ENCODE results near the gene ABCA9.
"Not testable (repeated sequence)": the region's sequence is repeated elsewhere in the genome, so short reads cannot be mapped to it uniquely, and the experiment has no call there.

The ABCA9 gene

DNA sequence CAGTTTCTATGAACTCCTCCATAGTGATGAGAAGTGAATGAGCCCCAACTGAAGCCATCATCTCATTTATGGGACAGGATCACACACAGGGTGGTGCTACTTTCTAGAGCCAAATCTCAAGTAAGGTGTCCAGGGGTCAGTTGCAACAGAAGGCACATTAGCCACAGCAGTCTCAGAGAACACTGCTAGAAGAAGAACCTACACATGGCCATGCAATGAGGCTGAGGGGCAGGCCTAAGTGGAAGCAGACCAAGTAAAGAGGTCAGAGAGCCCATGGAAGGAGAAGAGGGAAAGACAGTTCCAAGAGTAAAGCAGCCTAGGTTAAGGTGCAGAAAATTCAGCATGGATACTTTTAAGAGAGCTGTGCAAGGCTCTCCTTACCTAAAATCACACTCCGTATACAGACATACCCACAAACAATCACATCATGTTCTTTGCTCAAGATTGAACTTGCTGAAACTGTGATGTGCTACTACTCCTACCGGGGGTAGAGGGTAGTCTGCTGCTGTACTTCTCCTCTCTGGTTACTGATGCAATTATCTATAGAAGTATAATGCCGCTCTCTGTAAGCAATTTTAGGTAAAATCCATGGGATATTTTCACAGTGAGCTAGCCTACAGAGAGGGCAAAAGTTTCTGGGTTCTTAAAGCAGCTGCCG lies 107.3 kb downstream of the ABCA9 start:
- TF ChIP-seq, protein P1, sequence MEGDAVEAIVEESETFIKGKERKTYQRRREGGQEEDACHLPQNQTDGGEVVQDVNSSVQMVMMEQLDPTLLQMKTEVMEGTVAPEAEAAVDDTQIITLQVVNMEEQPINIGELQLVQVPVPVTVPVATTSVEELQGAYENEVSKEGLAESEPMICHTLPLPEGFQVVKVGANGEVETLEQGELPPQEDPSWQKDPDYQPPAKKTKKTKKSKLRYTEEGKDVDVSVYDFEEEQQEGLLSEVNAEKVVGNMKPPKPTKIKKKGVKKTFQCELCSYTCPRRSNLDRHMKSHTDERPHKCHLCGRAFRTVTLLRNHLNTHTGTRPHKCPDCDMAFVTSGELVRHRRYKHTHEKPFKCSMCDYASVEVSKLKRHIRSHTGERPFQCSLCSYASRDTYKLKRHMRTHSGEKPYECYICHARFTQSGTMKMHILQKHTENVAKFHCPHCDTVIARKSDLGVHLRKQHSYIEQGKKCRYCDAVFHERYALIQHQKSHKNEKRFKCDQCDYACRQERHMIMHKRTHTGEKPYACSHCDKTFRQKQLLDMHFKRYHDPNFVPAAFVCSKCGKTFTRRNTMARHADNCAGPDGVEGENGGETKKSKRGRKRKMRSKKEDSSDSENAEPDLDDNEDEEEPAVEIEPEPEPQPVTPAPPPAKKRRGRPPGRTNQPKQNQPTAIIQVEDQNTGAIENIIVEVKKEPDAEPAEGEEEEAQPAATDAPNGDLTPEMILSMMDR (IDR thresholded peaks at IDR 0.05; ENCODE audit: control insufficient read depth, extremely low read depth, insufficient read depth): no peak
- no peak for DNase-seq (ENCODE audit: low read depth)
- no peak overlapping the region for H3K4me3 ChIP-seq (ENCODE audit: low read depth, low read length)

DNA sequence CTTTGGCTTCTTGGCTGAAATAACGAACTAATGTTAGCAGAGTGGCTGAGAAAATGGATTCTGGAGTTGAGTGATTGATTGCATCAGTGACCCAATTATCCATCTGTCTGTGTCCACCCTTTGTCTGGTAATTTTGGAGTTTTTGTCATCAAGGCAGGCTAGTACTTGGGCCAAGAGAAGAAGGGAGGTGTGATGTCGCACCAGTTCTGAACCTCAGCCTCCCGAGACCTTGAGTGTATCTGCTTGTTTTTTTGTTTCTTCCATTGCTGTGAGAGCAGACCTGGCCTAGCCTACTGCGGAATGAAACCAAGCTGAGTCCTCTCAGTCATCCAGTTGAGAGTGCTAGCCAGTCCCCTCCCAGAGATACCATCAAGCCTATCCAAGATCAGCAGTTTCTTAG lies 110.0 kb downstream of the ABCA9 start:
- TF ChIP-seq, protein P1 (IDR thresholded peaks at IDR 0.05; ENCODE audit: control insufficient read depth, extremely low read depth, insufficient read depth): no peak
- no peak overlapping the region for H3K4me3 ChIP-seq (ENCODE audit: low read depth, low read length)
- DNase-seq (ENCODE audit: low read depth): no peak

DNA sequence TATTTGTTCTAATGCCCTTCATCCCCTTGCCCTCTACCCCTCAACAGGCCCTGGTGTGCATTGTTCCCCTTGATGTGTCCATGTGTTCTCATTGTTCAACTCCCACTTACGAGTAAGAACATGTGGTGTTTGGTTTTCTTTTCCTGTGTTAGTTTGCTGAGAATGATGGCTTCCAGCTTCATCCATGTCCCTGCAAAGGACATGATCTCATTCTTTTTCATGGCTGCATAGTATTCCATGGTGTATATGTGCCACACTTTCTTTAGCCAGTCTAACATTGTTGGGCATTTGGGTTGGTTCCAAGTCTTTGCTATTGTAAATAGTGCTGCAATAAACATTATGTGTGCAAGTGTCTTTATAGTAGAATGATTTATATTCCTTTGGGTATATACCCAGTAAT lies 112.9 kb downstream of the ABCA9 start:
- not testable (repeated sequence) for DNase-seq (ENCODE audit: low read depth)

DNA sequence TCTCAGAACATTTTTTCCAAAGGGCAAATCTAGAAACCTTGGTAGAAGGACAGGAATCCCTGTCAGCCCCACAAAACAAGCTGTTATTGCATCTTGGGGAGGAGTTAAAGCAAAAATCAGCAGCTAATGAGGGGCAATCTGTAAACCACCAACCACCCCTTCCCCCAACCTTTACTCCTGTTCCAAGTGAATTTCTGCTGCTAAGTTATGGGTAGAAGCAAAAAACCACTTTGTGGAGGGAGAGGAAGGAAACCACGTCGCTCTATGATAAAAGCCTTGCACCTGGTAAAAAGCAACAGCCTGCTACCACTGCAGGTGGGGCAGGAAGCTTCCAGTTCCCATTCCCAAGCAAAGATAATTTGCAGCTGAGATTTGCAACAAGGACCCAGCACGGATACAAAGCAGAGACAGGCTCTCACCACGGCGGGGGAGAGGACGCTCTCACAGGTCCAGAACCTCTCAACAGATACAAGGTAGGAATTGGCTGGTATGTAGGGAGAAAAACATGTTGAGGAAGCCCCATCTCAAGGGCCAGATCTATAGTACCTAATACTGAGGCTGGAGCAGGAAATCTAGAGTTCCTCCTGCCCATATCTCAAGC lies 116.2 kb downstream of the ABCA9 start:
- DNase-seq (ENCODE audit: low read depth): no peak
- H3K4me3 ChIP-seq (ENCODE audit: low read depth, low read length): no peak overlapping the region
- TF ChIP-seq, protein P1 (IDR thresholded peaks at IDR 0.05; ENCODE audit: control insufficient read depth, extremely low read depth, insufficient read depth): no peak

More for the DNA sequence above, 112.9 kb downstream of the ABCA9 start:
- H3K4me3 ChIP-seq (ENCODE audit: low read depth, low read length): not testable (repeated sequence)

DNA sequence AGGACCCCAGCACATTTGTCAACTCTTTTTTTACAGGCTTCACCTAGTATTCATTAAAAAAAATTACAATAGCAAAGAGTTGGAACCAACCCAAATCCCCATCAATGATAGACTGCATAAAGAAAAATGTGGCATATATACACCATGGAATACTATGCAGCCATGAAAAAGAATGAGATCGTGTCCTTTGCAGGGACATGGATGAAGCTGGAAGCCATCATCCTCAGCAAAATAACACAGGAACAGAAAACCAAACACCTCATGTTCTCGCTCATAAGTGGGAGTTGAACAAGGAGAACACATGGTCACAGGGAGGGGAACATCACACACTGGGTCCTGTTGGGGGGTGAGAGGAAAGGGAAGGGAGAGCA lies 116.9 kb downstream of the ABCA9 start:
- H3K4me3 ChIP-seq (ENCODE audit: low read depth, low read length); DNase-seq (ENCODE audit: low read depth): not testable (repeated sequence)

DNA sequence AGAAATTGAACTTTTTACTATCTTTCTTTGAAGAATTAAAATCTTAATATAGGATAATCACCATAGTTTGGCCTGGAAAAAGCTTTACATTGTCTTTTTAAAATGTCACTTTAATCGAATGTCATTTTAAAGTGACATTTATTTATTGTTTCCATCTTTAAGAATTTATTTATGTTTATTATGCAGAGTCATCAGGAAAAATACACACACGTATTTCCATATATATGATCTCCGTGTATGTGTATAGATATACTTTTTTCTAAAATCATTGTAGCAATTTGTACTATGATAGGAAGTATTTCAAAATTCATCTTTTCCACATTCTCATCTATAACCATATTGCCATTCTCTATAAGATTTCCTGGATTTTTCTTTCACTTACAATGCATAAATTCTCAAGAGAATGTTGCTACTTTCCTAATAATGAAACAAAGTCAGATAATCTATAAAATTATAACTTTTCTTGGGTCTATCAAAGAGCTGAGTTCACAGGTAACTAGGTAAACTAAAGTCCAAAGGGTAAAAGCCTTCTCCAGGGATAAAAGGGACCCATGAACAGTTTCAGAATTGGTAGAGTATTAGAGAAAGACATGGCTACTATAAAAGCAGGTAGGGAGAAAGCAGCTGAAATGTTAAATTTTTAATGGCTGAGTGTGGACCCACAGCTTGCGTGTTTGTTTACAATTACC lies 117.5 kb downstream of the ABCA9 start:
- TF ChIP-seq, protein P1 (IDR thresholded peaks at IDR 0.05; ENCODE audit: control insufficient read depth, extremely low read depth, insufficient read depth): no peak
- no peak overlapping the region for H3K4me3 ChIP-seq (ENCODE audit: low read depth, low read length)
- no peak for DNase-seq (ENCODE audit: low read depth)

DNA sequence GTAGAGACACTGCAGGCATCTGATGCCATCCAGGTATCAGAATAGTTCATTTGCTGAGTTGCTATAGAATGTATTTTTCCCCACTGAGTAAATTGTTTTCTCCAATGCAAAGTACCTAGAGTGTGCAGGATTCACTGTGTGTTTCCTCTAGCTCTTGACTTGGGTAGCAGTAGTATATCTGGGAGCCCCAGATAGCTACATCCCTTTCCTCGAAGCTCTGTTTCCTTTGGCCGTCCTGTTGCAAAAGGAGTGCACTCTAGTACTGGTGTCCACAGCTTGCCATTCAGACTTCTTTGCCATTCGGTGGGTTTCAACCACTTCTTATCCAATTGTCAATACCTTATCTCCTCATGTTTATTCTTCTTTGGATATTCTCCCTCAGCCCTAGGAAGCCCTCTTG lies 118.3 kb downstream of the ABCA9 start:
- H3K4me3 ChIP-seq (ENCODE audit: low read depth, low read length): no peak overlapping the region
- no peak for DNase-seq (ENCODE audit: low read depth)
- TF ChIP-seq, protein P1 (IDR thresholded peaks at IDR 0.05; ENCODE audit: control insufficient read depth, extremely low read depth, insufficient read depth): no peak

DNA sequence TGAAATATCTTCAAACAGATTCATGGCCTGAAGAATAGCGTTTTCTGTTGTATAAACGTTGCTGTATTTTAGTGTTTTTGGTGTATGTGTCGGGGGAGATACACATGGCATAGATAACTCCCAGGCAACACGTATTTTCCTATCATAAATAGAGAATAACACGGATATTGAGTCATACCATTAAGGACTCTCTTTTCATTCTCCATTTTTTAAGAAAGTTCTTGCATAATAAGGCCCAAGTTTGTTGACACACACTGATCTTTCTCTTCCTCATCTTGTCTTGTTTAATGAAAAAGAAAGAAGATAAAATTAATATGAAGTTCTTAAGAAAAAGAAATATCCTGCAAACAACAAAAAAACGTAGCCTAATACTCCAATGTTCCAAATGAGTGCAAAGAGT lies 119.0 kb downstream of the ABCA9 start:
- TF ChIP-seq, protein P1 (IDR thresholded peaks at IDR 0.05; ENCODE audit: control insufficient read depth, extremely low read depth, insufficient read depth): no peak
- no peak overlapping the region for H3K4me3 ChIP-seq (ENCODE audit: low read depth, low read length)
- no peak for DNase-seq (ENCODE audit: low read depth)
